ENCODE data around the gene NOL4L.

Gene NOL4L

GRCh38 chr20:32566379-32567374 lies 18.5 kb downstream of the NOL4L start:
- no peak for DNase-seq (ENCODE audit: low read depth in 1 of 2, low spot score in 1 of 2)
- TF ChIP-seq SPI1 (IDR thresholded peaks at IDR 0.05; ENCODE audit: borderline replicate concordance, low read depth) (peak; percentile 28; the same call in 1 of the 2 replicates), POLR2AphosphoS5 (IDR thresholded peaks at IDR 0.05; ENCODE audit: low read depth) (no peak)
- no peak overlapping the region for H3K4me3 ChIP-seq (replicated peaks; ENCODE audit: insufficient read depth, low read length)
- no peak overlapping the region for H3K27ac ChIP-seq (replicated peaks)
- no peaks in the 10 kb centered on the region for H3K27me3 ChIP-seq (ENCODE audit: insufficient read depth, poor library complexity, severe bottlenecking)

- no peaks in the 10 kb centered on the region for H3K27me3 ChIP-seq (ENCODE audit: insufficient read depth, poor library complexity, severe bottlenecking)
- no peak for DNase-seq (ENCODE audit: low read depth in 1 of 2, low spot score in 1 of 2)
- TF ChIP-seq GABPA (IDR thresholded peaks at IDR 0.05; ENCODE audit: low read depth), result no peak
- no peak for TF ChIP-seq REST (IDR thresholded peaks at IDR 0.05; ENCODE audit: insufficient replicate concordance, low read depth)
- no peak for TF ChIP-seq POLR2AphosphoS5 (IDR thresholded peaks at IDR 0.05; ENCODE audit: low read depth)
- TF ChIP-seq CTCF (IDR thresholded peaks at IDR 0.05; ENCODE audit: insufficient read depth, low read length), result no peak
- no peak for TF ChIP-seq SPI1 (IDR thresholded peaks at IDR 0.05; ENCODE audit: borderline replicate concordance, low read depth)
- no peak overlapping the region for H3K4me3 ChIP-seq (replicated peaks; ENCODE audit: insufficient read depth, low read length)
- H3K27ac ChIP-seq (replicated peaks), result peak overlapping the region; percentile 6; the same call in 1 of the 2 replicates
These were observed 19.4 kb downstream of the NOL4L start for GRCh38 chr20:32565735-32566032.

- peak overlapping the region; percentile 13; the same call in 1 of the 2 replicates for H3K27ac ChIP-seq (replicated peaks)
- no peaks in the 10 kb centered on the region for H3K27me3 ChIP-seq (ENCODE audit: insufficient read depth, poor library complexity, severe bottlenecking)
- TF ChIP-seq CTCF (IDR thresholded peaks at IDR 0.05; ENCODE audit: insufficient read depth, low read length), result no peak
- TF ChIP-seq GABPA (IDR thresholded peaks at IDR 0.05; ENCODE audit: low read depth), result no peak
- TF ChIP-seq REST (IDR thresholded peaks at IDR 0.05; ENCODE audit: insufficient replicate concordance, low read depth), result no peak
- no peak for TF ChIP-seq SPI1 (IDR thresholded peaks at IDR 0.05; ENCODE audit: borderline replicate concordance, low read depth)
- no peak for TF ChIP-seq POLR2AphosphoS5 (IDR thresholded peaks at IDR 0.05; ENCODE audit: low read depth)
- H3K4me3 ChIP-seq (replicated peaks; ENCODE audit: insufficient read depth, low read length), result no peak overlapping the region
- DNase-seq (ENCODE audit: low read depth in 1 of 2, low spot score in 1 of 2), result peak; percentile 75 to 77
These were observed 20.0 kb downstream of the NOL4L start for GRCh38 chr20:32564921-32565734.

- H3K27me3 ChIP-seq (ENCODE audit: insufficient read depth, poor library complexity, severe bottlenecking), result no peaks in the 10 kb centered on the region
- H3K4me3 ChIP-seq (replicated peaks; ENCODE audit: insufficient read depth, low read length), result no peak overlapping the region
- DNase-seq (ENCODE audit: low read depth in 1 of 2, low spot score in 1 of 2), result no peak
- TF ChIP-seq REST (IDR thresholded peaks at IDR 0.05; ENCODE audit: insufficient replicate concordance, low read depth) (no peak), POLR2AphosphoS5 (IDR thresholded peaks at IDR 0.05; ENCODE audit: low read depth) (no peak), CTCF (IDR thresholded peaks at IDR 0.05; ENCODE audit: insufficient read depth, low read length) (no peak), GABPA (IDR thresholded peaks at IDR 0.05; ENCODE audit: low read depth) (no peak), SPI1 (IDR thresholded peaks at IDR 0.05; ENCODE audit: borderline replicate concordance, low read depth) (no peak)
- H3K27ac ChIP-seq (replicated peaks), result peak overlapping the region; percentile 13; the same call in 1 of the 2 replicates
These were observed 20.7 kb downstream of the NOL4L start for GRCh38 chr20:32564440-32564839.

All from HL-60 (cell line).